GM12878 (cell line): ENCODE data around the gene LKAAEAR1. TPM values are rescaled to one million over a fixed set of nuclear protein-coding genes. Genes with fewer than 3 reads are reported as not detected.

Source experiments
- IRF4 ChIP-seq: IDR thresholded peaks from 2 replicates; pipeline ENCODE4 v1.6.1; 2011; ENCODE audit warnings: low read depth, low read length
- RAD51 ChIP-seq: fragments of 450-650 bp; IDR thresholded peaks from 2 replicates; pipeline ENCODE4 v1.6.1; 2016; ENCODE audit warnings: moderate library complexity, mild to moderate bottlenecking, inconsistent platforms
- polyA plus RNA-seq, 11 experiments: library from polyadenylated mRNA; depleted of rRNA in 4 of 11; unstranded in 6 of 11; stranded (reverse) in 5 of 11; fragments of >200 nt; fragmentation: Nextera tagmentation in 4 of 11; fragmentation: Illumina TruSeq in 1 of 11; extraction: Ambion mirVana in 4 of 11; extraction: Trizol in 1 of 11; gene quantifications; 1 replicate in 1 of 11; 2 replicates in 10 of 11; pipeline versions ENCODE4 v1.2.1 to v1.2.3, GENCODE V29; 2011 to 2016; ENCODE audit warnings: inconsistent platforms in 2 of 11, missing spikeins in 2 of 11, low read depth in 1 of 11
- total RNA-seq, 4 experiments: library from RNA; depleted of rRNA in 3 of 4; stranded (reverse); fragments of >200 nt in 3 of 4; fragmentation: Illumina TruSeq in 1 of 4; extraction: Trizol in 1 of 4; gene quantifications; 2 replicates each; pipeline versions ENCODE4 v1.2.1 to v1.2.3, GENCODE V29; 2013 to 2021
- TF ChIP-seq, protein P1 (sequence below): fragments of 450-650 bp; IDR thresholded peaks from 2 replicates; pipeline ENCODE4 v1.6.1; 2016; ENCODE audit warnings: mild to moderate bottlenecking, moderate library complexity, borderline replicate concordance
- TF ChIP-seq, protein P2 (sequence below): fragments of 450-650 bp; IDR thresholded peaks from 2 replicates; pipeline ENCODE4 v1.6.1; 2014; ENCODE audit warnings: mild to moderate bottlenecking
- TF ChIP-seq, protein P3 (sequence below): fragments of 450-650 bp; IDR thresholded peaks from 2 replicates; pipeline ENCODE4 v1.6.1; 2016; ENCODE audit warnings: mild to moderate bottlenecking
- TF ChIP-seq, protein P4 (sequence below): IDR thresholded peaks from 2 replicates; pipeline ENCODE4 v1.6.1; 2012; ENCODE audit warnings: low read depth, low read length, improper control_type of control experiment

Gene LKAAEAR1
- total and polyA plus RNA-seq, 10 of the 15 experiments (the other 5 are each of a cell fraction or from before 2014, with no cell fraction given): not detected

DNA sequence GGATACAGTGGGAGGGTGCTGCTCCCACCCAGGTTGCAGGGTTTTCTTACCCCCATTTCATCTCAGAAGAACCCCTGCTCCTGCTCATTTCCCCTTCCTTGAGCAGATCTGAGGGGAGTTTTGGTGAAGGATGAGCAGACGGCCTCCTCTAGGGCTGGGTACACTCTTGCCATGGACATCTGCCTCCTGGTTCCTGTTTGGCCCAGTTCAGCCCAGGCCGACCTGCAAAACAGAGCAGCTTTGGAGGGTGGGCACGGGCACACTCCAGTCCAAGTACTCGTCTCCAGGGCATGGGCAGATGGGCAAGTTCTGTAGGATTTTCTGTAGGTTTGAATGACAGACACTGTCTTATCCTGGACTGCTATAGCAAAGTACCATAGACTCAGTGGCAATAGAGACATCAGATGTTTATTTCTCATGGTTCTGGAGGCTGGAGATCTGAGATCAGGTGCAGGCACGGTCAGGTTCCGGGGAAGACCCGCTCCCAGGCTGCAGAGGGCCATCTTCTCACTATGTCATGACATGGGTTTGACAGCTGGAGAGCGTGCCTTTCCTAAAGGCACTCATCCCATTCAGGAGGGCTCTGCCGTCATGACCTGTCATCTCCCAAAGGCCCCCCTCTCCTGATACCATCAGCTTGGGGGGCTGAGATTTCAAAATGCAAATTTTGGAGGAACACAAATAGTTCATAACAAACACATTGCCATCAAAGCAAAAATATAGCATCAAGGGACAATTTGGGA is 16.9 kb upstream of the LKAAEAR1 start (continued):
- TF ChIP-seq, protein P1, sequence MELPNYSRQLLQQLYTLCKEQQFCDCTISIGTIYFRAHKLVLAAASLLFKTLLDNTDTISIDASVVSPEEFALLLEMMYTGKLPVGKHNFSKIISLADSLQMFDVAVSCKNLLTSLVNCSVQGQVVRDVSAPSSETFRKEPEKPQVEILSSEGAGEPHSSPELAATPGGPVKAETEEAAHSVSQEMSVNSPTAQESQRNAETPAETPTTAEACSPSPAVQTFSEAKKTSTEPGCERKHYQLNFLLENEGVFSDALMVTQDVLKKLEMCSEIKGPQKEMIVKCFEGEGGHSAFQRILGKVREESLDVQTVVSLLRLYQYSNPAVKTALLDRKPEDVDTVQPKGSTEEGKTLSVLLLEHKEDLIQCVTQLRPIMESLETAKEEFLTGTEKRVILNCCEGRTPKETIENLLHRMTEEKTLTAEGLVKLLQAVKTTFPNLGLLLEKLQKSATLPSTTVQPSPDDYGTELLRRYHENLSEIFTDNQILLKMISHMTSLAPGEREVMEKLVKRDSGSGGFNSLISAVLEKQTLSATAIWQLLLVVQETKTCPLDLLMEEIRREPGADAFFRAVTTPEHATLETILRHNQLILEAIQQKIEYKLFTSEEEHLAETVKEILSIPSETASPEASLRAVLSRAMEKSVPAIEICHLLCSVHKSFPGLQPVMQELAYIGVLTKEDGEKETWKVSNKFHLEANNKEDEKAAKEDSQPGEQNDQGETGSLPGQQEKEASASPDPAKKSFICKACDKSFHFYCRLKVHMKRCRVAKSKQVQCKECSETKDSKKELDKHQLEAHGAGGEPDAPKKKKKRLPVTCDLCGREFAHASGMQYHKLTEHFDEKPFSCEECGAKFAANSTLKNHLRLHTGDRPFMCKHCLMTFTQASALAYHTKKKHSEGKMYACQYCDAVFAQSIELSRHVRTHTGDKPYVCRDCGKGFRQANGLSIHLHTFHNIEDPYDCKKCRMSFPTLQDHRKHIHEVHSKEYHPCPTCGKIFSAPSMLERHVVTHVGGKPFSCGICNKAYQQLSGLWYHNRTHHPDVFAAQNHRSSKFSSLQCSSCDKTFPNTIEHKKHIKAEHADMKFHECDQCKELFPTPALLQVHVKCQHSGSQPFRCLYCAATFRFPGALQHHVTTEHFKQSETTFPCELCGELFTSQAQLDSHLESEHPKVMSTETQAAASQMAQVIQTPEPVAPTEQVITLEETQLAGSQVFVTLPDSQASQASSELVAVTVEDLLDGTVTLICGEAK: no peak
- TF ChIP-seq RAD51: no peak
- TF ChIP-seq, protein P2, sequence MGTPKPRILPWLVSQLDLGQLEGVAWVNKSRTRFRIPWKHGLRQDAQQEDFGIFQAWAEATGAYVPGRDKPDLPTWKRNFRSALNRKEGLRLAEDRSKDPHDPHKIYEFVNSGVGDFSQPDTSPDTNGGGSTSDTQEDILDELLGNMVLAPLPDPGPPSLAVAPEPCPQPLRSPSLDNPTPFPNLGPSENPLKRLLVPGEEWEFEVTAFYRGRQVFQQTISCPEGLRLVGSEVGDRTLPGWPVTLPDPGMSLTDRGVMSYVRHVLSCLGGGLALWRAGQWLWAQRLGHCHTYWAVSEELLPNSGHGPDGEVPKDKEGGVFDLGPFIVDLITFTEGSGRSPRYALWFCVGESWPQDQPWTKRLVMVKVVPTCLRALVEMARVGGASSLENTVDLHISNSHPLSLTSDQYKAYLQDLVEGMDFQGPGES: no peak
- TF ChIP-seq, protein P3, sequence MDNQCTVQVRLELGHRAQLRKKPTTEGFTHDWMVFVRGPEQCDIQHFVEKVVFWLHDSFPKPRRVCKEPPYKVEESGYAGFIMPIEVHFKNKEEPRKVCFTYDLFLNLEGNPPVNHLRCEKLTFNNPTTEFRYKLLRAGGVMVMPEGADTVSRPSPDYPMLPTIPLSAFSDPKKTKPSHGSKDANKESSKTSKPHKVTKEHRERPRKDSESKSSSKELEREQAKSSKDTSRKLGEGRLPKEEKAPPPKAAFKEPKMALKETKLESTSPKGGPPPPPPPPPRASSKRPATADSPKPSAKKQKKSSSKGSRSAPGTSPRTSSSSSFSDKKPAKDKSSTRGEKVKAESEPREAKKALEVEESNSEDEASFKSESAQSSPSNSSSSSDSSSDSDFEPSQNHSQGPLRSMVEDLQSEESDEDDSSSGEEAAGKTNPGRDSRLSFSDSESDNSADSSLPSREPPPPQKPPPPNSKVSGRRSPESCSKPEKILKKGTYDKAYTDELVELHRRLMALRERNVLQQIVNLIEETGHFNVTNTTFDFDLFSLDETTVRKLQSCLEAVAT: no peak
- TF ChIP-seq, protein P4, sequence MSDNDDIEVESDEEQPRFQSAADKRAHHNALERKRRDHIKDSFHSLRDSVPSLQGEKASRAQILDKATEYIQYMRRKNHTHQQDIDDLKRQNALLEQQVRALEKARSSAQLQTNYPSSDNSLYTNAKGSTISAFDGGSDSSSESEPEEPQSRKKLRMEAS: no peak
- no peak for TF ChIP-seq IRF4
